ENCODE measurements around the gene MARCHF3. TPM values are rescaled to one million over a fixed set of nuclear protein-coding genes. Genes with fewer than 3 reads are reported as not detected.
"Not testable (repeated sequence)": the region's sequence is repeated elsewhere in the genome, so short reads cannot be mapped to it uniquely, and the experiment has no call there.

Gene MARCHF3
- polyA plus RNA-seq, 3 donors from 2014 or later = 2.6 to 4.6 (median 3.4) TPM

DNA sequence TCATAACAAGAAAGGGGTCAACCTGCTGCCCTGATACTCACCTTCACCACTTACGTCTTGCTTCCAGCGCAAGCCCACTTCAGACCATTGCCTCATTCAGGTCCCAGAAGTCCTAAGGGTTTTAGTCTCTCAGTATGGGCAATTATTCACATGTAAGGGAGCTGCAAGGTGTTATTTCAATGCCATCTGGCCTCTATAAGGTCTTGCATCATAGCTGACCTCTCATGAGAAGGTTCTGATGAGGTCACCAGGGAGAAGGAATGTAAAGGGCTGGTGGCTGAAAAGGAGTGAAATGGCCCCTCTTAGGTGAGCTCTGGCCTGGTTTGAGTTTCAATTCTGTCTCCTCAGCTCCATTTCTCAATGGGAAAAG is 1.5 kb upstream of the MARCHF3 start:
- Mint-ChIP-seq H3K9me3 (peaks cover 0 to 4% (median 0%) of the 10 kb centered on the region in 6 donors), H3K27me3 (ENCODE audit: low read depth in 3 of 3) (peaks cover 2 to 22% (median 22%) of the 10 kb centered on the region in 3 donors), H3K36me3 (peaks cover 0 to 3% (median 0%) of the 10 kb centered on the region in 3 donors), H3K4me1 (peaks cover 20 to 23% of the 10 kb centered on the region in 2 donors), H3K4me3 (peak overlapping the region; percentile 87 to 92 (median 90)), H3K27ac (peak overlapping the region in 5 of 6 donors; percentile 70 to 90 (median 82))
- no peak for DNase-seq

- DNase-seq = no peak
- Mint-ChIP-seq H3K27ac (peak overlapping the region; percentile 12 to 90 (median 82)), H3K27me3 (ENCODE audit: low read depth in 3 of 3) (peaks cover 2 to 22% (median 22%) of the 10 kb centered on the region in 3 donors), H3K36me3 (peaks cover 0 to 3% (median 0%) of the 10 kb centered on the region in 3 donors), H3K4me1 (peaks cover 20 to 23% of the 10 kb centered on the region in 2 donors), H3K4me3 (peak overlapping the region; percentile 87 to 92 (median 90)), H3K9me3 (peaks cover 0 to 4% (median 0%) of the 10 kb centered on the region in 6 donors)
These were observed 947 bp upstream of the MARCHF3 start for GRCh38 chr5:127031147-127031862.

DNA sequence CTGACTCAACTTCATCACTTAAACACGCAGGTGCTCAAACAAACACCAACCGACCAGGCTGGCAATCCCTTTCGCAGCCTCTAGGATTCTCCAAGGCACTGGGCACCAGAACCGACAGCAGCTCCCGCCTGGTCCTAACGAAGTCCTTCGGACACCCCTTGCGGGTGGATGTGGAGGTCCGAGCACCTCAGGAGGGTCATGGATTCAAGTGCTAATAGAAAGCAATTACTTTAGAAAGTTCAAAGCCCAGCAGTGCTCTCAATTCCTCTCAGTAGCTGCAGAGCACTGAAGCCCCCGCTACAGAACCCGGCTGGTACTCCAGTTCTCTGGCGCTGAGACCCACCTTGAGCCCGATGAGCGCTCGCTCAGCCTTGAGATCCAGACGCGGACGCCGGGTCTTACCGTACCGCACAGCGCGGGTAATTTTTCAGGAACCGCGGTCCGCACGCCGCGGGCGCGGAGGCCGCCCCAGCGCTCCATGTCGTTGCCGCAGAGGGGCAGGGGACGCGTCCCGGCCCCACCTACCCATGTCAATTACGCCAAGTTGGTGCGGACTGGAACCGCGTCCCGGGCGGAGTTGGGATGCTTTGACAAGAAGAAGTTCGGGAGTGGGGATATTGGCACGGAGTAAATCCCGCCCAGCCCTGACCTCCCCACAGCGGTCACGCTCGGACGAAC is 638 bp downstream of the MARCHF3 start:
- H3K9me3 Mint-ChIP-seq = peaks cover 0 to 4% (median 0%) of the 10 kb centered on the region in 6 donors
- H3K4me1 Mint-ChIP-seq = peaks cover 20 to 23% of the 10 kb centered on the region in 2 donors
- H3K4me3 Mint-ChIP-seq = peak overlapping the region; percentile 87 to 92 (median 90)

DNA sequence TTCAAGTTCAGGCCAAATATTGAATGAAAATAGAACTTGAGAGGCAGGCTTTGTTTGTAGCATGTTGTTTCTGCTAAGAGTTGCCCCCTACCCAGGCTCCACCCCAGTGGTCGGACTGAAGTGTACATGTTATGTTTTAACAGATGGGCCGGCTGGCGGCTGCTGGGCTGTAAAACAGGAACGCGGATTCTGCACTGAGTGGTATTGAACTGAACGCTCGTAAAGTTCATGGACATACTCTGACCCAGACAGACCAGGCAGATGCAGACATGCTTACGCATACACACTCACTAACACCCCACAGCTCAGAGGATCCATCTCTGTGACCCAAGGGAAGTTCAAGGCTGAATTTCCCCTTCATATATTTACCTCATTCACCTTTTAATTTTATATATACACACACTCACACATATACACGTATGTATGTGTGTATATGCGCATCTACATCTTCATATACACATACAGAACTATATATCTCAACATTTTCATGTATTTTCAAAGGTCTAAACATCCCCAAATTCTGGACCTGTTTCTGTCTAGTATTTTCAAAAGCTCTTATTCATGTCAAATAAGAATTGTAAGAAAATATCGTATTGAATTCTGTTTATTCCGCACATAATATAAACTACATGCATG is 1.4 kb downstream of the MARCHF3 start:
- H3K9me3 Mint-ChIP-seq = peaks cover 0 to 4% (median 0%) of the 10 kb centered on the region in 6 donors
- H3K27me3 Mint-ChIP-seq (ENCODE audit: low read depth in 3 of 3) = peaks cover 2 to 22% (median 20%) of the 10 kb centered on the region in 3 donors
- DNase-seq = no peak
- H3K4me1 Mint-ChIP-seq = peaks cover 20 to 23% of the 10 kb centered on the region in 2 donors
- no peaks in the 10 kb centered on the region for H3K36me3 Mint-ChIP-seq
- H3K27ac Mint-ChIP-seq = peak overlapping the region in 4 of 6 donors; percentile 35 to 82 (median 80)
- H3K4me3 Mint-ChIP-seq = peak overlapping the region; percentile 87 to 92 (median 90)

More for the DNA sequence above, 638 bp downstream of the MARCHF3 start:
- Mint-ChIP-seq H3K27ac (peak overlapping the region in 5 of 6 donors; percentile 6 to 82 (median 80)), H3K36me3 (no peaks in the 10 kb centered on the region), H3K27me3 (ENCODE audit: low read depth in 3 of 3) (peaks cover 2 to 22% (median 22%) of the 10 kb centered on the region in 3 donors)
- peak; percentile 33 to 37 (median 36) for DNase-seq

DNA sequence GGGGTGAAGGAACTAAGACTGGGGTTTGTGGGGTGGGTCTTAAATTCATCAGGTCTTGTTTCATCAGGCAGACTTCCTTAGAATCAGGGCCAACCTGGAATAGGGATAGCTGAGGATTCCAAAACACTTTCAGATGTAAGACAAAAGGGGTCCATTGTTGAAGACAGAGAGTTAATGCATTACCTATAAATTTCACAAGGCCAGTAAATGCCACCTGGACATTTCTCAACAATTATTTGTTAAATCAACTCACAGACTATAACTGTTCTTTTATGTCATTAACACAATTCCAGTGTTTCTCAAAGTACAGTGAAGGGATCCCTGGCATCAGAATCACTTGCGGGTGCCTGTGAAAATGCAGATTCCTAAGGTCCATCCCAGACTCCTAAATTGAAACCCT is 2.8 kb downstream of the MARCHF3 start:
- Mint-ChIP-seq H3K27ac (no peak overlapping the region), H3K27me3 (ENCODE audit: low read depth in 3 of 3) (peaks cover 2 to 20% (median 18%) of the 10 kb centered on the region in 3 donors), H3K9me3 (peaks cover 0 to 4% (median 0%) of the 10 kb centered on the region in 6 donors), H3K4me3 (no peak overlapping the region), H3K4me1 (peaks cover 20 to 23% of the 10 kb centered on the region in 2 donors), H3K36me3 (no peaks in the 10 kb centered on the region)
- DNase-seq = no peak

DNA sequence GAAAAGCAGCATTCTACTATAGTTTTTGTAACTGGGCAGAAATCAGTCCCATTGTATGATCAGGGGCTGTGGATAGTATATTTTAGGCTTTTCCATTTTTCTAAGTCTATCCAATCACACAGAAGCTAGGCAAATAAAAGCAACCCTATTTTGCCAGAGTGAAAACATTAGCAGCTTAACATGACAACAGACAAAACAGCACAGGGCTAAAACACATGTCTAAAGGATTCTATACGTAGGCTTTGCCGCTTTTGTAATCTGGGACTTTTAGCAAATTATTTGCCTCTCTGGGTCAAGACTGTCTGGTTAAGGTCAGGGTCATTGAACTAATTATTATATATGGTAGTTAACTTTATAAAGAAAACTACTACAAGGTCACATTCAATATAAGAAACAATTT is 4.2 kb downstream of the MARCHF3 start:
- Mint-ChIP-seq H3K4me1 (peaks cover 11 to 14% of the 10 kb centered on the region in 2 donors), H3K27ac (no peak overlapping the region), H3K36me3 (no peaks in the 10 kb centered on the region), H3K9me3 (no peaks in the 10 kb centered on the region), H3K27me3 (ENCODE audit: low read depth in 3 of 3) (peaks cover 0 to 16% (median 16%) of the 10 kb centered on the region in 3 donors), H3K4me3 (no peak overlapping the region)
- no peak for DNase-seq

DNA sequence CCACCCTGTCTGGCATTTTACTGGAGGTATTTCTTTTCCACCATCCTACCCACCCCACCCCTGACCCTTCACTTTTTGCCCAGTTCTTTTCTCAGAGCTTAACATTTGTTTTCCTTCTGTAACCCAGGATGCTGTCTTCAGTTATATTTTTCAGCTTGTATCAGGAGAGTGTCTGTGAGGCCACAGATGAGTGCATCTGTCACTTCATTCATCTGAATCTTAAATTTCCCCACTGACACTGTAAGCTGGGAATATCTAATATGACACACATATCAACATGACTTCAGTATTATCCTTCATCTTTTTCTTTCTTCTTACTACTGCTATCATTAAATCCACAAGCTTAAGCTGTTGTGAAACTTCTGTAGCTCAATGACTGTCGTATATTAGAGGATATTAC is 4.9 kb downstream of the MARCHF3 start:
- Mint-ChIP-seq H3K27ac (no peak overlapping the region), H3K4me3 (no peak overlapping the region), H3K9me3 (no peaks in the 10 kb centered on the region), H3K4me1 (peaks cover 11 to 13% of the 10 kb centered on the region in 2 donors), H3K36me3 (no peaks in the 10 kb centered on the region), H3K27me3 (ENCODE audit: low read depth in 3 of 3) (peaks cover 0 to 12% (median 9%) of the 10 kb centered on the region in 3 donors)
- DNase-seq = no peak

GRCh38 chr5:127024821-127025220 is 5.5 kb downstream of the MARCHF3 start:
- Mint-ChIP-seq H3K27ac (no peak overlapping the region), H3K4me3 (no peak overlapping the region)

GRCh38 chr5:127023552-127024191 is 6.7 kb downstream of the MARCHF3 start:
- H3K9me3 Mint-ChIP-seq; H3K4me3 Mint-ChIP-seq; H3K36me3 Mint-ChIP-seq; H3K27me3 Mint-ChIP-seq (ENCODE audit: low read depth in 3 of 3); DNase-seq; H3K4me1 Mint-ChIP-seq: not testable (repeated sequence)
- H3K27ac Mint-ChIP-seq = peak overlapping the region in 1 of 6 donors; percentile 7

More at GRCh38 chr5:127024821-127025220, 5.5 kb downstream of the MARCHF3 start:
- Mint-ChIP-seq H3K9me3 (no peaks in the 10 kb centered on the region), H3K4me1 (peaks cover 11 to 13% of the 10 kb centered on the region in 2 donors), H3K36me3 (no peaks in the 10 kb centered on the region), H3K27me3 (ENCODE audit: low read depth in 3 of 3) (peaks cover 0 to 10% (median 5%) of the 10 kb centered on the region in 3 donors)
- no peak for DNase-seq

DNA sequence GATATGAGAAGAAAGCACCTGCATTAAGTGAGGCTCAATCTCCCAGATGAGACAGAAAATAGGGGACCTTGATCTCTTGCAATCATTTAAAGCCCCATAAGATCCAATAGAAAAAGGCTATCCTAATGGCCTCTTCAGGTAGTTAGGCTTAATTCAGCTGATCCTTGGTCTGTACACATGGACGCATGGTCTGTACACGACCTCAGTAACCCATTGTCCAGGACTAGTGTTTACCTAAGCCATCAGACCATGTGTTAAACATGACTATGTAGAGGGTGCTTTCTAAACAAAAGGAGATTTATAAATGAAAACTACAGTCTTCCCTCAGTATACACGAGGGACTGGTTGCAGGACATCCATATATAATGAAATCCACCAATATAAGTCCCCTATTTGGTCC is 7.5 kb downstream of the MARCHF3 start:
- Mint-ChIP-seq H3K4me3 (no peak overlapping the region), H3K36me3 (no peaks in the 10 kb centered on the region), H3K27me3 (ENCODE audit: low read depth in 3 of 3) (peaks cover 0 to 8% (median 1%) of the 10 kb centered on the region in 3 donors), H3K27ac (no peak overlapping the region), H3K4me1 (no peaks in the 10 kb centered on the region), H3K9me3 (peaks cover 0 to 2% (median 0%) of the 10 kb centered on the region in 6 donors)
- DNase-seq = no peak

- Mint-ChIP-seq H3K9me3 (peaks cover 0 to 2% (median 0%) of the 10 kb centered on the region in 6 donors), H3K27ac (no peak overlapping the region), H3K36me3 (no peaks in the 10 kb centered on the region), H3K4me1 (no peaks in the 10 kb centered on the region), H3K27me3 (ENCODE audit: low read depth in 3 of 3) (peaks cover 0 to 10% (median 1%) of the 10 kb centered on the region in 3 donors), H3K4me3 (no peak overlapping the region)
- DNase-seq = no peak
These were observed 10.4 kb downstream of the MARCHF3 start for GRCh38 chr5:127019928-127020327.

DNA sequence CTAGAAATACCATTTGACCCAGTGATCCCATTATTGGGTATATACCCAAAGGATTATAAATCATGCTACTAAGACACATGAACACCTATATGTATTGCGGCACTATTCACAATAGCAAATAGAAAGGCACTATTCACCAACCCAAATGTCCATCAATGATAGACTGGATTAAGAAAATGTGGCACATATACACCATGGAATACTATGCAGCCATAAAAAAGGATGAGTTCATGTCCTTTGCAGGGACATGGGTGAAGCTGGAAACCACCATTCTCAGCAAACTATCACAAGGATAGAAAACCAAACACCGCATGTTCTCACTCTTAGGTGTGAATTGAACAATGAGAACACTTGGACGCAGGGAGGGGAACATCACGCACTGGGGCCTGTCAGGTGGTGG is 13.6 kb downstream of the MARCHF3 start:
- not testable (repeated sequence) for H3K27me3 Mint-ChIP-seq (ENCODE audit: low read depth in 3 of 3); H3K4me3 Mint-ChIP-seq; DNase-seq; H3K4me1 Mint-ChIP-seq; H3K36me3 Mint-ChIP-seq; H3K9me3 Mint-ChIP-seq; H3K27ac Mint-ChIP-seq

GRCh38 chr5:127015716-127016115 is 14.6 kb downstream of the MARCHF3 start:
- H3K27ac Mint-ChIP-seq = no peak overlapping the region
- peaks cover 0 to 4% (median 0%) of the 10 kb centered on the region in 3 donors for H3K27me3 Mint-ChIP-seq (ENCODE audit: low read depth in 3 of 3)
- H3K4me1 Mint-ChIP-seq = peaks cover 11 to 12% of the 10 kb centered on the region in 2 donors
- H3K9me3 Mint-ChIP-seq = peaks cover 0 to 2% (median 0%) of the 10 kb centered on the region in 6 donors
- no peaks in the 10 kb centered on the region for H3K36me3 Mint-ChIP-seq
- no peak for DNase-seq
- H3K4me3 Mint-ChIP-seq = no peak overlapping the region
